HepG2 (cell line): Measurements from ENCODE around the gene PRKG1. TPM values are rescaled to one million over a fixed set of nuclear protein-coding genes. Genes with fewer than 3 reads are reported as not detected.

ENCODE experiments used
- ATAC-seq: fragments of 200-7000 bp; cut with Tn5 transposase; 3 replicates; pipeline ENCODE4 v1.9.1; 2020; ENCODE audit warnings: mild to moderate bottlenecking, moderate library complexity
- BruUV-seq: library from RNA; stranded (reverse); fragments of 400-500 nt; replicated peaks from 2 replicates; lab custom pipeline; 2021; lab: Mats Ljungman, UMichigan
- CTCF ChIA-PET: fragments of 300-600 bp; formaldehyde crosslinking; extraction: SDS; loops from one replicate; lab custom pipeline; 2021; ENCODE audit warnings: low total read pairs, inconsistent platforms, low intra/inter-chr PET ratio; lab: Yijun Ruan, JAX
- POLR2A ChIA-PET: fragments of 350-600 bp; sonication (Branson Sonifier 250); formaldehyde crosslinking; loops from one replicate; lab custom pipeline; 2020; ENCODE audit warnings: antibody characterized with exemption, inconsistent platforms; lab: Yijun Ruan, JAX
- DNase-seq: peaks from one replicate; pipeline ENCODE4 v3.0.0-alpha.2; 2015; ENCODE audit warnings: low spot score
- FAIRE-seq: peaks from 3 replicates; lab custom pipeline; 2011; peaks lifted over from hg19 to GRCh38; lab: Jason Lieb, UNC
- H2AFZ ChIP-seq: one replicate; pipeline ENCODE4 v1.6.1; 2011; ENCODE audit warnings: low read length, inconsistent platforms
- H3K27ac ChIP-seq: fragments of 300-600 bp; 3 replicates; pipeline ENCODE4 v1.8.0; 2011; ENCODE audit warnings: mixed run types, mild to moderate bottlenecking, mixed read lengths, low read length, inconsistent platforms; ENCODE audit not compliant: insufficient read depth; ENCODE audit errors: extremely low read length
- H3K27me3 ChIP-seq, 2 experiments: fragments of 200-600 bp in 1 of 2; 2 replicates in 1 of 2; 3 replicates in 1 of 2; pipeline versions ENCODE4 v1.6.0 to v1.8.0; 2011; ENCODE audit warnings: low read length in 2 of 2, mild to moderate bottlenecking in 2 of 2, moderate library complexity in 2 of 2, inconsistent platforms in 1 of 2; ENCODE audit not compliant: insufficient read depth in 2 of 2, control insufficient read depth in 1 of 2
- H3K36me3 ChIP-seq, 2 experiments: fragments of 200-600 bp in 1 of 2; replicated peaks in 1 of 2; 2 replicates in 1 of 2; 3 replicates in 1 of 2; pipeline versions ENCODE4 v1.5.1 to v1.8.0; 2011; ENCODE audit warnings: low read length in 2 of 2, inconsistent platforms in 1 of 2; ENCODE audit not compliant: insufficient read depth in 2 of 2, control insufficient read depth in 1 of 2
- H3K4me1 ChIP-seq: 2 replicates; pipeline ENCODE4 v1.5.1; 2012; ENCODE audit warnings: low read length, inconsistent platforms; ENCODE audit not compliant: insufficient read depth
- H3K4me2 ChIP-seq: 2 replicates; pipeline ENCODE4 v1.6.0; 2011; ENCODE audit warnings: low read depth, low read length, inconsistent platforms
- H3K4me3 ChIP-seq, 3 experiments: fragments of 200-600 bp in 1 of 3; sonication (generic), shearing (Covaris generic) in 1 of 3; replicated peaks in 1 of 3; 2 replicates each; pipeline ENCODE4 v1.5.1; 2011 to 2016; ENCODE audit warnings: low read length in 3 of 3, inconsistent platforms in 2 of 3, low read depth in 2 of 3, mild to moderate bottlenecking in 2 of 3, control low read depth in 1 of 3, mixed read lengths in 1 of 3; ENCODE audit not compliant: insufficient read depth in 1 of 3
- H3K79me2 ChIP-seq: one replicate; pipeline ENCODE4 v1.6.1; 2011; ENCODE audit warnings: low read length, inconsistent platforms; ENCODE audit not compliant: insufficient read depth
- H3K9ac ChIP-seq: 2 replicates; pipeline ENCODE4 v1.6.0; 2011; ENCODE audit warnings: mild to moderate bottlenecking, low read depth, low read length, inconsistent platforms; ENCODE audit not compliant: insufficient read depth
- H3K9me3 ChIP-seq: 2 replicates; pipeline ENCODE4 v1.5.1; 2012; ENCODE audit warnings: mild to moderate bottlenecking, low read length
- H4K20me1 ChIP-seq: 2 replicates; pipeline ENCODE4 v1.6.0; 2011; ENCODE audit warnings: inconsistent platforms, mild to moderate bottlenecking, low read length, moderate library complexity; ENCODE audit not compliant: insufficient read depth
- HIVEP1 ChIP-seq: sonication (generic); formaldehyde crosslinking; IDR thresholded peaks from 2 replicates; pipeline ENCODE4 v1.4.0; 2020; ENCODE audit warnings: mild to moderate bottlenecking, missing genetic modification reagents
- HNRNPUL1 ChIP-seq: fragments of 200-400 bp; formaldehyde crosslinking; IDR thresholded peaks from 2 replicates; pipeline ENCODE4 v1.6.1; 2017; ENCODE audit warnings: low read depth, mild to moderate bottlenecking, low read length, moderate library complexity
- NFIB ChIP-seq: sonication (generic); formaldehyde crosslinking; IDR thresholded peaks from 2 replicates; pipeline ENCODE4 v1.9.0; 2021; ENCODE audit warnings: missing genetic modification reagents, mild to moderate bottlenecking, borderline replicate concordance
- PHF20 ChIP-seq: sonication (generic); formaldehyde crosslinking; IDR thresholded peaks from 2 replicates; pipeline ENCODE4 v1.5.0; 2020; ENCODE audit warnings: mild to moderate bottlenecking, missing genetic modification reagents
- SAP130 ChIP-seq: IDR thresholded peaks from 2 replicates; pipeline ENCODE4 v1.6.1; 2016; ENCODE audit warnings: low read depth
- SIN3B ChIP-seq: fragments of 150-350 bp; IDR thresholded peaks from 2 replicates; pipeline ENCODE4 v1.6.1; 2014; ENCODE audit warnings: low read length
- SKI ChIP-seq: fragments of 450-650 bp; IDR thresholded peaks from one replicate; pipeline ENCODE4 v1.6.1; 2018; ENCODE audit warnings: mild to moderate bottlenecking; ENCODE audit not compliant: partially characterized antibody
- SUZ12 ChIP-seq: fragments of 150-350 bp; IDR thresholded peaks from 2 replicates; pipeline ENCODE4 v1.6.1; 2014; ENCODE audit warnings: low read depth, low read length
- ZFP82 ChIP-seq: sonication (generic); formaldehyde crosslinking; IDR thresholded peaks from 2 replicates; pipeline ENCODE4 v1.5.1; 2020; ENCODE audit warnings: mild to moderate bottlenecking, missing genetic modification reagents, borderline replicate concordance
- ZMYM4 ChIP-seq: sonication (generic); formaldehyde crosslinking; IDR thresholded peaks from 2 replicates; pipeline ENCODE4 v1.8.1; 2023; ENCODE audit warnings: mild to moderate bottlenecking, missing genetic modification reagents
- ZNF138 ChIP-seq: sonication (generic); formaldehyde crosslinking; IDR thresholded peaks from 2 replicates; pipeline ENCODE4 v1.5.0; 2020; ENCODE audit warnings: mild to moderate bottlenecking, low read depth, missing genetic modification reagents
- ZNF577 ChIP-seq: sonication (generic); formaldehyde crosslinking; IDR thresholded peaks from 2 replicates; pipeline ENCODE4 v1.4.0; 2020; ENCODE audit warnings: mild to moderate bottlenecking, low read depth, missing genetic modification reagents, borderline replicate concordance
- ZNF674 ChIP-seq: sonication (generic); formaldehyde crosslinking; IDR thresholded peaks from 2 replicates; pipeline ENCODE4 v1.5.0; 2020; ENCODE audit warnings: low read depth, mild to moderate bottlenecking, missing genetic modification reagents
- WGBS: methylation state at CpG from one replicate; pipeline ENCODE4 v1.1.6; 2017; ENCODE audit warnings: low lambda C conversion rate; 5-methylcytosine and 5-hydroxymethylcytosine counted together
- in situ Hi-C: cut with HindIII; loops from 2 replicates; pipeline ENCODE4 v1.10.0; 2017; ENCODE audit warnings: low pct_unique_long_range_greater_than_20kb; ENCODE audit not compliant: extremely low pct_ligation_motif_present
- intact Hi-C: fragments of 100-400 bp; cut with micrococcal nuclease; formaldehyde crosslinking; loops from one replicate; pipeline ENCODE4 v1.10.0; 2022; ENCODE audit not compliant: unreplicated experiment
- polyA plus RNA-seq, 8 experiments: library from polyadenylated mRNA; depleted of rRNA in 3 of 8; stranded (reverse) in 7 of 8; unstranded in 1 of 8; fragments of >200 nt; fragmentation: Illumina TruSeq in 4 of 8; extraction: Trizol in 4 of 8; gene quantifications; 2 replicates each; pipeline versions ENCODE4 v1.2.1 to v1.2.3, GENCODE V29; 2011 to 2016; ENCODE audit warnings: low read depth in 4 of 8, missing spikeins in 1 of 8, mixed read lengths in 1 of 8; ENCODE audit not compliant: insufficient read depth in 1 of 8
- total RNA-seq, 5 experiments: library from RNA; depleted of rRNA; stranded (reverse); fragments of >200 nt; fragmentation: Illumina TruSeq; extraction: Trizol; gene quantifications; 2 replicates each; pipeline ENCODE4 v1.2.3, GENCODE V29; 2016; ENCODE audit warnings: low read depth in 1 of 5
- TF ChIP-seq, protein P1 (sequence below): sonication (generic); formaldehyde crosslinking; IDR thresholded peaks from 2 replicates; pipeline ENCODE4 v1.4.0; 2020; ENCODE audit warnings: missing genetic modification reagents, mild to moderate bottlenecking, borderline replicate concordance
- TF ChIP-seq, protein P2 (sequence below): sonication (generic); formaldehyde crosslinking; IDR thresholded peaks from 2 replicates; pipeline ENCODE4; 2020; ENCODE audit warnings: missing genetic modification reagents, mild to moderate bottlenecking, borderline replicate concordance
- TF ChIP-seq, protein P3 (sequence below): sonication (generic); formaldehyde crosslinking; IDR thresholded peaks from 2 replicates; pipeline ENCODE4 v1.5.1; 2020; ENCODE audit warnings: mild to moderate bottlenecking, missing genetic modification reagents, moderate library complexity

Gene PRKG1
- total and polyA plus RNA-seq, 2 of the 13 experiments (the other 11 are each of a cell fraction or from before 2014, with no cell fraction given) = 0.01 TPM; not detected in 1

DNA sequence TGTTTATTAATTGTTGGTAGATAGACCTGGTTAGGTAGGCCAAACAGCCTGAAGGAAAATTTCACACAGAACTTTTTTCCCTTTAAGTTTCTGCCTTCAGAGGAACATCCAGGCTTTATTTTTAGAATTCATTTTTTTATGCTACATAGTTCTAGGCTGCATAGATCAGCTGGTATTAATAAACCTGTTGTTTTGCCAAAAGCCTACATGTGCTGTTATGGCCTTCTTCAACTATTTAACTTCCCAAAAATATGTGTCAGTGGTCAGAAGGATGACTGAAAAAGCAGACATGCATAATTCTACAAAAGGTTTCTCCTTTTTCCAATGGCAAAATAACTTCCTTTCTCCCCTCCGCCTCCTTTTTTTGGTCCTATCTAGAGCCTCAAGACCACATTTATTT, 936.8 kb downstream of the PRKG1 start:
- CTCF ChIA-PET = no interaction called here
- FAIRE-seq (no peak), DNase-seq (no peak), ATAC-seq (no peak)
- intact Hi-C loops = no loop called here
- H3K36me3 ChIP-seq = no peaks in the 10 kb centered on the region
- no peaks in the 10 kb centered on the region for H4K20me1 ChIP-seq
- no peaks in the 10 kb centered on the region for H3K27me3 ChIP-seq
- 0% methylated on average over 1 of the region's 1 CpG for WGBS
- in situ Hi-C loops = no loop called here
- no TSS peak for BruUV-seq
- no peak overlapping the region for H3K4me3 ChIP-seq
- no peak overlapping the region for H3K4me2 ChIP-seq
- H3K27ac ChIP-seq = no peak overlapping the region
- POLR2A ChIA-PET = no interaction called here
- no peak for TF ChIP-seq PHF20 (CRISPR knock-in tag)
- TF ChIP-seq SIN3B = no peak
- TF ChIP-seq SAP130 (CRISPR knock-in tag) = no peak
- no peak for TF ChIP-seq ZMYM4 (CRISPR knock-in tag)
- TF ChIP-seq ZFP82 = no peak
- no peak for TF ChIP-seq ZNF674 (CRISPR knock-in tag)
- TF ChIP-seq HIVEP1 (CRISPR knock-in tag) = no peak
- no peak for TF ChIP-seq ZNF577 (CRISPR knock-in tag)
- no peak for TF ChIP-seq HNRNPUL1
- TF ChIP-seq NFIB (CRISPR knock-in tag) = no peak
- no peak for TF ChIP-seq SKI
- no peak for TF ChIP-seq SUZ12
- TF ChIP-seq, protein P1, sequence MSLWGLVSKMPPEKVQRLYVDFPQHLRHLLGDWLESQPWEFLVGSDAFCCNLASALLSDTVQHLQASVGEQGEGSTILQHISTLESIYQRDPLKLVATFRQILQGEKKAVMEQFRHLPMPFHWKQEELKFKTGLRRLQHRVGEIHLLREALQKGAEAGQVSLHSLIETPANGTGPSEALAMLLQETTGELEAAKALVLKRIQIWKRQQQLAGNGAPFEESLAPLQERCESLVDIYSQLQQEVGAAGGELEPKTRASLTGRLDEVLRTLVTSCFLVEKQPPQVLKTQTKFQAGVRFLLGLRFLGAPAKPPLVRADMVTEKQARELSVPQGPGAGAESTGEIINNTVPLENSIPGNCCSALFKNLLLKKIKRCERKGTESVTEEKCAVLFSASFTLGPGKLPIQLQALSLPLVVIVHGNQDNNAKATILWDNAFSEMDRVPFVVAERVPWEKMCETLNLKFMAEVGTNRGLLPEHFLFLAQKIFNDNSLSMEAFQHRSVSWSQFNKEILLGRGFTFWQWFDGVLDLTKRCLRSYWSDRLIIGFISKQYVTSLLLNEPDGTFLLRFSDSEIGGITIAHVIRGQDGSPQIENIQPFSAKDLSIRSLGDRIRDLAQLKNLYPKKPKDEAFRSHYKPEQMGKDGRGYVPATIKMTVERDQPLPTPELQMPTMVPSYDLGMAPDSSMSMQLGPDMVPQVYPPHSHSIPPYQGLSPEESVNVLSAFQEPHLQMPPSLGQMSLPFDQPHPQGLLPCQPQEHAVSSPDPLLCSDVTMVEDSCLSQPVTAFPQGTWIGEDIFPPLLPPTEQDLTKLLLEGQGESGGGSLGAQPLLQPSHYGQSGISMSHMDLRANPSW (CRISPR knock-in tag) = no peak
- TF ChIP-seq, protein P2, sequence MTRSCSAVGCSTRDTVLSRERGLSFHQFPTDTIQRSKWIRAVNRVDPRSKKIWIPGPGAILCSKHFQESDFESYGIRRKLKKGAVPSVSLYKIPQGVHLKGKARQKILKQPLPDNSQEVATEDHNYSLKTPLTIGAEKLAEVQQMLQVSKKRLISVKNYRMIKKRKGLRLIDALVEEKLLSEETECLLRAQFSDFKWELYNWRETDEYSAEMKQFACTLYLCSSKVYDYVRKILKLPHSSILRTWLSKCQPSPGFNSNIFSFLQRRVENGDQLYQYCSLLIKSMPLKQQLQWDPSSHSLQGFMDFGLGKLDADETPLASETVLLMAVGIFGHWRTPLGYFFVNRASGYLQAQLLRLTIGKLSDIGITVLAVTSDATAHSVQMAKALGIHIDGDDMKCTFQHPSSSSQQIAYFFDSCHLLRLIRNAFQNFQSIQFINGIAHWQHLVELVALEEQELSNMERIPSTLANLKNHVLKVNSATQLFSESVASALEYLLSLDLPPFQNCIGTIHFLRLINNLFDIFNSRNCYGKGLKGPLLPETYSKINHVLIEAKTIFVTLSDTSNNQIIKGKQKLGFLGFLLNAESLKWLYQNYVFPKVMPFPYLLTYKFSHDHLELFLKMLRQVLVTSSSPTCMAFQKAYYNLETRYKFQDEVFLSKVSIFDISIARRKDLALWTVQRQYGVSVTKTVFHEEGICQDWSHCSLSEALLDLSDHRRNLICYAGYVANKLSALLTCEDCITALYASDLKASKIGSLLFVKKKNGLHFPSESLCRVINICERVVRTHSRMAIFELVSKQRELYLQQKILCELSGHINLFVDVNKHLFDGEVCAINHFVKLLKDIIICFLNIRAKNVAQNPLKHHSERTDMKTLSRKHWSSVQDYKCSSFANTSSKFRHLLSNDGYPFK (CRISPR knock-in tag) = no peak
- TF ChIP-seq, protein P3, sequence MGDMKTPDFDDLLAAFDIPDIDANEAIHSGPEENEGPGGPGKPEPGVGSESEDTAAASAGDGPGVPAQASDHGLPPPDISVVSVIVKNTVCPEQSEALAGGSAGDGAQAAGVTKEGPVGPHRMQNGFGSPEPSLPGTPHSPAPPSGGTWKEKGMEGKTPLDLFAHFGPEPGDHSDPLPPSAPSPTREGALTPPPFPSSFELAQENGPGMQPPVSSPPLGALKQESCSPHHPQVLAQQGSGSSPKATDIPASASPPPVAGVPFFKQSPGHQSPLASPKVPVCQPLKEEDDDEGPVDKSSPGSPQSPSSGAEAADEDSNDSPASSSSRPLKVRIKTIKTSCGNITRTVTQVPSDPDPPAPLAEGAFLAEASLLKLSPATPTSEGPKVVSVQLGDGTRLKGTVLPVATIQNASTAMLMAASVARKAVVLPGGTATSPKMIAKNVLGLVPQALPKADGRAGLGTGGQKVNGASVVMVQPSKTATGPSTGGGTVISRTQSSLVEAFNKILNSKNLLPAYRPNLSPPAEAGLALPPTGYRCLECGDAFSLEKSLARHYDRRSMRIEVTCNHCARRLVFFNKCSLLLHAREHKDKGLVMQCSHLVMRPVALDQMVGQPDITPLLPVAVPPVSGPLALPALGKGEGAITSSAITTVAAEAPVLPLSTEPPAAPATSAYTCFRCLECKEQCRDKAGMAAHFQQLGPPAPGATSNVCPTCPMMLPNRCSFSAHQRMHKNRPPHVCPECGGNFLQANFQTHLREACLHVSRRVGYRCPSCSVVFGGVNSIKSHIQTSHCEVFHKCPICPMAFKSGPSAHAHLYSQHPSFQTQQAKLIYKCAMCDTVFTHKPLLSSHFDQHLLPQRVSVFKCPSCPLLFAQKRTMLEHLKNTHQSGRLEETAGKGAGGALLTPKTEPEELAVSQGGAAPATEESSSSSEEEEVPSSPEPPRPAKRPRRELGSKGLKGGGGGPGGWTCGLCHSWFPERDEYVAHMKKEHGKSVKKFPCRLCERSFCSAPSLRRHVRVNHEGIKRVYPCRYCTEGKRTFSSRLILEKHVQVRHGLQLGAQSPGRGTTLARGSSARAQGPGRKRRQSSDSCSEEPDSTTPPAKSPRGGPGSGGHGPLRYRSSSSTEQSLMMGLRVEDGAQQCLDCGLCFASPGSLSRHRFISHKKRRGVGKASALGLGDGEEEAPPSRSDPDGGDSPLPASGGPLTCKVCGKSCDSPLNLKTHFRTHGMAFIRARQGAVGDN (CRISPR knock-in tag) = no peak
- no peak for TF ChIP-seq ZNF138 (CRISPR knock-in tag)
- no peak overlapping the region for H2AFZ ChIP-seq
- no peak overlapping the region for H3K9ac ChIP-seq
- no peaks in the 10 kb centered on the region for H3K4me1 ChIP-seq
- H3K79me2 ChIP-seq = no peaks in the 10 kb centered on the region
- H3K9me3 ChIP-seq = peaks cover 3% of the 10 kb centered on the region; the same call in 1 of the 2 replicates
